Heart right ventricle (tissue), 16 donors: ENCODE measurements around the gene IKZF3. TPM values are rescaled to one million over a fixed set of nuclear protein-coding genes. Genes with fewer than 3 reads are reported as not detected.
"Not testable (repeated sequence)": the region's sequence is repeated elsewhere in the genome, so short reads cannot be mapped to it uniquely, and the experiment has no call there.

ENCODE experiments used
- ATAC-seq, 8 donors: fragments of 200-7000 bp; cut with Tn5 transposase; one replicate each; pipeline ENCODE4 v1.9.1; 2020; ENCODE audit warnings: mild to moderate bottlenecking in 8 of 8, moderate library complexity in 8 of 8, moderate number of reproducible peaks in 1 of 8
- DNase-seq, 2 donors: peaks; one replicate each; pipeline ENCODE4 v3.0.0-alpha.2; 2020
- H3K27ac ChIP-seq, 10 donors: fragments of 200-600 bp; sonication (generic) in 2 of 10; one replicate each; pipeline versions ENCODE4 v1.5.0 to v1.8.0; 2020 to 2022; ENCODE audit warnings: mild to moderate bottlenecking in 3 of 10
- H3K27me3 ChIP-seq, 7 donors: fragments of 200-600 bp; one replicate each; pipeline ENCODE4 v1.8.0; 2021 to 2022; ENCODE audit warnings: mild to moderate bottlenecking in 2 of 7
- H3K36me3 ChIP-seq, 9 donors: fragments of 200-600 bp; sonication (generic) in 1 of 9; one replicate each; pipeline versions ENCODE4 v1.5.0 to v1.8.0; 2020 to 2022; ENCODE audit warnings: mild to moderate bottlenecking in 2 of 9
- H3K4me1 ChIP-seq, 9 donors: fragments of 200-600 bp; sonication (generic) in 1 of 9; one replicate each; pipeline versions ENCODE4 v1.5.0 to v1.8.0; 2020 to 2022; ENCODE audit warnings: mild to moderate bottlenecking in 4 of 9
- H3K4me3 ChIP-seq, 10 donors: fragments of 200-600 bp; sonication (generic) in 2 of 10; one replicate each; pipeline versions ENCODE4 v1.5.0 to v1.8.0; 2020 to 2022; ENCODE audit warnings: mild to moderate bottlenecking in 7 of 10, moderate library complexity in 2 of 10
- H3K9me3 ChIP-seq, 11 donors: fragments of 200-600 bp in 10 of 11; sonication (generic) in 2 of 11; one replicate each; pipeline versions ENCODE4 v1.5.0 to v1.8.0; 2013 to 2022; ENCODE audit warnings: mild to moderate bottlenecking in 2 of 11, control low read depth in 1 of 11, moderate library complexity in 1 of 11
- CTCF ChIP-seq, 9 donors: fragments of 200-600 bp; sonication (generic) in 2 of 9; IDR thresholded peaks; one replicate each; pipeline versions ENCODE4 v1.5.0 to v1.8.0; 2021 to 2022; ENCODE audit warnings: antibody characterized with exemption in 9 of 9, mild to moderate bottlenecking in 5 of 9, moderate library complexity in 1 of 9
- WGBS, 2 donors: extraction: QIAGEN DNeasy Blood & Tissue Kit; methylation state at CpG; one replicate each; pipeline ENCODE4 v1.1.7; 2013; ENCODE audit warnings: inconsistent platforms in 1 of 2; 5-methylcytosine and 5-hydroxymethylcytosine counted together
- intact Hi-C, 10 donors: fragments of 100-400 bp; cut with DNase I; formaldehyde crosslinking; loops; one replicate each; pipeline versions ENCODE4 v1.11.1 to v1.14.2; 2022
- polyA plus RNA-seq, 2 donors: library from polyadenylated mRNA; stranded (reverse); fragments of 200-250 nt; gene quantifications; one replicate each; pipeline ENCODE4 v1.2.3, GENCODE V29; 2013
- total RNA-seq, 10 donors: library from RNA; stranded (reverse); fragmentation: NEBNext Ultra II Directional in 3 of 10; extraction: Animal tissue kit (Norgen Biotek cat#: 25700) in 3 of 10; gene quantifications; one replicate each; pipeline versions ENCODE4 v1.2.1 to v1.2.4, GENCODE V29; 2021 to 2023
- donor health status: Arrhythmogenic right ventricular cardiomyopathy.
- donor health status: ischemic (EF 13 %, LVEDD 7.1; RV severe dilation, severe dysfunction).
- donor health status: healthy with polysubstance abuse.
- donor health status: DM: no; HTN: yes; CAD: no.
- donor health status: DM: no; HTN: no; CAD: no.
- donor health status: ischemic (EF 25% LVEDD 6.9; RV normal size, moderate dysfunction).
- donor health status: ischemic (EF 25% LVEDD 5.7; RV mildly dilated, moderate dysfunction).
- donor health status: healthy.
- donor health status: DM: yes; HTN: yes; CAD: no.
- donor health status: Ischemic cardiomyopathy.
- donor health status: ischemic (EF 35%, LVEDD 5.7; RV mildly dilated, moderate dysfunction).
- donor health status: nonischemic (EF 11% LVEDD 7.7; RV severe dilation, severe dysfunction).
- donor health status: DM: yes; HTN: yes; CAD: no.
- donor health status: PGD.
- donor health status: ischemic (EF 29% LVEDD 5.4; RV normal size, mild dysfunction).
- donor health status: nonischemic (EF 23%, LVEDD 6.1; RV moderate dilation, normal function).

Gene IKZF3
- total and polyA plus RNA-seq, 12 donors = 0.06 to 5.0 (median 0.26) TPM

DNA sequence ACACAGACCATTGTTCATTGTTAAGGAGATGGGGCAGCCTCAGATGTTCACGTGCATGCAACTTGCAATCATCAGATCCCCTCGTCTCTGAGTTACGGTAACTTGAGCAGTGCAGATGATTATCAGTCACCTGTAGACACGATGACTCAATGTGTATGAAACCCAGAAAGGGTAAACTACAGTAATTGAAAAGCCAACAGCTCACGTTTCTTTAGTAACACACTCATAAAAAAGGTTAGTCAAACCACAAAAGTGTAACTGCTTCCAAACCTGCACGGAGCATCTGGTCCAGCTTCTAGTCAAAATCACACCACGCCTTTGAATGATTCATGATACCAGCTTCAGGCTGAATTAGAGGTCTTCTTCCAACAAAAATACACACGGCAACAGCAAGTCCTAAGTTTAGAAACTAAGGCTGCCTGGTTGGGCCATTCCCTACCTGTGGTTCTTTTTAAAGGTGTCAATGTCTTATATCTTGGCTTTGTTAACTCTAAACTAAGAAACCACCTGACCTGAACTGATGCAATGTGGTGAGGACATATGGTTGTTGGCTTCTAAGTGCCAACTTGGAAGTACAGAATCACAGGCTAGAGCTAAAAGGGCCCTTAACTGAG lies 94.0 kb downstream of the IKZF3 start:
- Histone ChIP-seq H3K4me1 (peaks cover 0 to 8% (median 0%) of the 10 kb centered on the region in 9 donors), H3K4me3 (no peak overlapping the region), H3K9me3 (no peaks in the 10 kb centered on the region), H3K27ac (peak overlapping the region in 1 of 10 donors; percentile 61), H3K27me3 (peaks cover 0 to 38% (median 17%) of the 10 kb centered on the region in 7 donors), H3K36me3 (peaks cover 0 to 11% (median 0%) of the 10 kb centered on the region in 9 donors)
- 69 to 71% methylated on average over 8 of the region's 8 CpGs for WGBS, 2 donors
- TF ChIP-seq CTCF (IDR thresholded peaks at IDR 0.05) = no peak
- intact Hi-C loops = no loop called here
- DNase-seq = no peak
- no peak for ATAC-seq

GRCh38 chr17:39767147-39767546 lies 97.0 kb downstream of the IKZF3 start:
- DNase-seq = no peak
- H3K27me3 ChIP-seq = peaks cover 0 to 30% (median 24%) of the 10 kb centered on the region in 7 donors
- H3K9me3 ChIP-seq = no peaks in the 10 kb centered on the region
- H3K4me3 ChIP-seq = no peak overlapping the region
- no peaks in the 10 kb centered on the region for H3K4me1 ChIP-seq
- no peak for ATAC-seq
- peaks cover 0 to 18% (median 0%) of the 10 kb centered on the region in 9 donors for H3K36me3 ChIP-seq
- intact Hi-C loops = no loop called here
- 48 to 54% methylated on average over 3 of the region's 3 CpGs for WGBS, 2 donors
- TF ChIP-seq CTCF (IDR thresholded peaks at IDR 0.05) = no peak
- H3K27ac ChIP-seq = no peak overlapping the region

GRCh38 chr17:39765766-39766165 lies 98.3 kb downstream of the IKZF3 start:
- Histone ChIP-seq H3K36me3 (peaks cover 0 to 18% (median 0%) of the 10 kb centered on the region in 9 donors), H3K4me1 (no peaks in the 10 kb centered on the region), H3K4me3 (no peak overlapping the region), H3K9me3 (no peaks in the 10 kb centered on the region), H3K27me3 (peaks cover 0 to 39% (median 31%) of the 10 kb centered on the region in 7 donors), H3K27ac (no peak overlapping the region)
- intact Hi-C loops = no loop called here
- DNase-seq (no peak), ATAC-seq (no peak)
- no peak for TF ChIP-seq CTCF (IDR thresholded peaks at IDR 0.05)
- 84 to 91% methylated on average over 18 of the region's 18 CpGs for WGBS, 2 donors

DNA sequence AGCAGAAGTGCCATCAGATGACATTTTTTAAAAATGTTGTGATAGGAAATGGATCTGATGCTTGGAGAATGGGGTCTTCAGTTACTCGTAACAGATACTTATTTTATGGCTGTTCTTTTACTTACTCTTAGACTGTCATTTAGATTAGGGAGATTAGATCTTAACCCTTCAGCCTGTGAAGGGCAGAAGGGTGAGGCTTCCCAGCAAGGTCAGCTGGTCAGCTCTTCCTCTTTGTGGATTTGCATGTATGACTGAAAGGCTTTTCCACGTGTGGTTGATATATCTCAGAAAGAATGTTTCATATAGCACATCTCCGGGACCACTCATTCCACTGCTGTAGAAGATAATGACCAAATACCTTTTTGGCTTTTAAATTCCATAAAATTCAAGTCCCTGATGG lies 98.9 kb downstream of the IKZF3 start:
- no peak for DNase-seq
- no peak overlapping the region for H3K27ac ChIP-seq
- H3K4me1 ChIP-seq = no peaks in the 10 kb centered on the region
- H3K9me3 ChIP-seq = no peaks in the 10 kb centered on the region
- H3K4me3 ChIP-seq = no peak overlapping the region
- WGBS, 2 donors = 55 to 61% methylated on average over 3 of the region's 3 CpGs
- H3K36me3 ChIP-seq = peaks cover 0 to 18% (median 0%) of the 10 kb centered on the region in 9 donors
- intact Hi-C loops = no loop called here
- H3K27me3 ChIP-seq = peaks cover 0 to 43% (median 31%) of the 10 kb centered on the region in 7 donors
- ATAC-seq = no peak
- no peak for TF ChIP-seq CTCF (IDR thresholded peaks at IDR 0.05)

GRCh38 chr17:39764171-39764570 lies 99.9 kb downstream of the IKZF3 start:
- Histone ChIP-seq H3K36me3 (peaks cover 0 to 18% (median 0%) of the 10 kb centered on the region in 9 donors), H3K27me3 (peaks cover 0 to 46% (median 31%) of the 10 kb centered on the region in 7 donors)
- H3K4me3 ChIP-seq, intact Hi-C loops, H3K9me3 ChIP-seq, ATAC-seq, DNase-seq, H3K4me1 ChIP-seq, H3K27ac ChIP-seq: not testable (repeated sequence)
- 68 to 75% methylated on average over 3 of the region's 3 CpGs for WGBS, 2 donors
